Fibroblast of lung (primary cell): ENCODE data around the gene PFN3. TPM values are rescaled to one million over a fixed set of nuclear protein-coding genes. Genes with fewer than 3 reads are reported as not detected.

Experiments used
- DNase-seq, 2 donors: peaks; one replicate each; pipeline versions ENCODE4 v3.0.0 to v3.0.0-alpha.2; 2010; ENCODE audit warnings: low read depth in 2 of 2
- H2AFZ ChIP-seq: 2 replicates; pipeline ENCODE4 v1.5.1; 2012; ENCODE audit warnings: low read length, control low read depth, inconsistent platforms
- H3K27ac ChIP-seq: 2 replicates; pipeline ENCODE4 v1.5.1; 2011; ENCODE audit warnings: low read length, control low read depth; ENCODE audit not compliant: insufficient read depth
- H3K27me3 ChIP-seq: 2 replicates; pipeline ENCODE4 v1.5.1; 2011; ENCODE audit warnings: mild to moderate bottlenecking, low read length; ENCODE audit not compliant: control insufficient read depth, insufficient read depth
- H3K36me3 ChIP-seq: 2 replicates; pipeline ENCODE4 v1.5.1; 2011; ENCODE audit warnings: low read length; ENCODE audit not compliant: control insufficient read depth, insufficient read depth
- H3K4me1 ChIP-seq: 2 replicates; pipeline ENCODE4 v1.5.1; 2011; ENCODE audit warnings: low read length; ENCODE audit not compliant: control insufficient read depth, insufficient read depth; ENCODE audit errors: extremely low read depth
- H3K4me2 ChIP-seq: 2 replicates; pipeline ENCODE4 v1.5.1; 2011; ENCODE audit warnings: low read length, control low read depth; ENCODE audit not compliant: insufficient read depth; ENCODE audit errors: extremely low read depth
- H3K4me3 ChIP-seq, 4 experiments: fragments of 200-600 bp in 1 of 4; sonication (generic) in 1 of 4; replicated peaks in 1 of 4; 2 replicates each; pipeline ENCODE4 v1.5.1; 2011 to 2016; ENCODE audit warnings: low read length in 4 of 4, low read depth in 3 of 4, mild to moderate bottlenecking in 3 of 4, control low read depth in 2 of 4, inconsistent platforms in 1 of 4, mixed read lengths in 1 of 4; ENCODE audit not compliant: insufficient read depth in 1 of 4; ENCODE audit errors: control extremely low read depth in 1 of 4
- H3K79me2 ChIP-seq: 2 replicates; pipeline ENCODE4 v1.5.1; 2012; ENCODE audit warnings: mild to moderate bottlenecking, low read length, inconsistent platforms; ENCODE audit not compliant: control insufficient read depth, insufficient read depth
- H3K9ac ChIP-seq: 2 replicates; pipeline ENCODE4 v1.5.1; 2011; ENCODE audit warnings: mild to moderate bottlenecking, low read length, control low read depth; ENCODE audit not compliant: insufficient read depth
- H3K9me3 ChIP-seq: 2 replicates; pipeline ENCODE4 v1.5.1; 2012; ENCODE audit warnings: low read depth, low read length; ENCODE audit not compliant: control insufficient read depth, insufficient read depth
- H4K20me1 ChIP-seq: 2 replicates; pipeline ENCODE4 v1.5.1; 2011; ENCODE audit warnings: low read length; ENCODE audit not compliant: control insufficient read depth, insufficient read depth; ENCODE audit errors: extremely low read depth
- CTCF ChIP-seq, 2 donors: IDR thresholded peaks in 1 of 2; conservative IDR thresholded peaks in 1 of 2; 1 replicate in 1 of 2; 2 replicates in 1 of 2; pipeline ENCODE4 v1.5.1; 2011 to 2012; ENCODE audit warnings: low read length in 2 of 2, control low read depth in 1 of 2, inconsistent platforms in 1 of 2, low read depth in 1 of 2, mild to moderate bottlenecking in 1 of 2
- EZH2 ChIP-seq: IDR thresholded peaks from 2 replicates; pipeline ENCODE4 v1.5.1; 2012; ENCODE audit warnings: low read length, control low read depth, mild to moderate bottlenecking; ENCODE audit errors: missing control alignments
- polyA plus RNA-seq, 2 donors: library from polyadenylated mRNA; depleted of rRNA in 1 of 2; stranded (reverse) in 1 of 2; unstranded in 1 of 2; fragments of >200 nt; gene quantifications; 2 replicates each; pipeline ENCODE4 v1.2.1, GENCODE V29; 2011 to 2012; ENCODE audit warnings: missing spikeins in 1 of 2
- total RNA-seq: library from RNA; depleted of rRNA; stranded (reverse); fragments of >200 nt; gene quantifications from 2 replicates; pipeline ENCODE4 v1.2.1, GENCODE V29; 2014

The PFN3 gene
- total and polyA plus RNA-seq, 2 donors (not counting 1 experiment from before 2014, with no cell fraction given): not detected

DNA sequence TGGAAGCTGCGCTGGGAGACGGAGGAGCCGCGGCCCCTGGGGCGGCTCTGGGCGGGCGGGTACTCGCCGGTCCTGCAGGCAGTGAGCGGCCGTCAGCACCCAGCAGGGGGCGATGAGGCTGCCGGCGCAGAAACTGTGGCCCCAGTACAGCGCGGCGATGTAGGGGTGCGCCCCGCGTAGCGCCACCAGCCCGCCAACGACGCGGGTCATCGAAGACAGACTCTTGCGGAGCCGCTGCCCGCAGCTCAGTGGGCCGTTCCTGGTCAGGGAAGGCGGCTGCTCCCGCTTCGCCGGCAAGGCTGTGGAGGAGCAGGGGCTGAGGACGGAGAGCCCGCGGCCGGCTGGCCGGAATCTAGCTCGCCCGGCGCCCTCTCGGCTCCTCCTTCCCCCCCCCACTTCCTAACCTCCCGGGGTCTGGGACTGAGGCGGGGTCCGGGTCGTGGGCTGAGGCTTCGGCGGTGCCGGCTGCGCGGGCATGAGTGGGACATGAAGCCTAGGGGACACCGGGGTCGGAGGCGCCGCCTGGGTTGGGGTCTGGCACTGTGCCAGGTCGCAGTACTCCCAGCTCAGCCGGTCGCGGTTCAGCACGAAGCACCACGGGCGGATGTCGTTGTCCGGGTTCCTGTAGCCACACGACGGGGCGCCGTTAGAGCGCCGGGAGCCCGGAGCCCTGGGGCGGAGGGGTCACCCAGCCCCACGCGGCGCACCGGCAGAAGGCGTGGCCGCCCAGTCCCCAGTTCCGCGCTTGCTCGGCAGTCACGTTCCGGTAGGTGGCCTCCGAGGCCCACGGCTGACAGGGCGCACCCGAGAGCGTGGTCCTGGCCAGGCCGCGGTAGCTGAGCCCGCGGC, 3.6 kb upstream of the PFN3 start:
- H3K4me3 ChIP-seq: peak overlapping the region; percentile 47 to 62 (median 54)
- no peak overlapping the region for H3K27ac ChIP-seq
- no peaks in the 10 kb centered on the region for H3K9me3 ChIP-seq
- H3K9ac ChIP-seq: peak overlapping the region; percentile 40
- peaks cover 3% of the 10 kb centered on the region for H3K4me1 ChIP-seq
- H3K27me3 ChIP-seq: peaks cover 45% of the 10 kb centered on the region
- H2AFZ ChIP-seq: peak overlapping the region; percentile 74
- peak overlapping the region; percentile 82 for H3K4me2 ChIP-seq
- H3K36me3 ChIP-seq: no peaks in the 10 kb centered on the region
- DNase-seq: peak; percentile 60 to 81
- no peaks in the 10 kb centered on the region for H3K79me2 ChIP-seq
- peak; percentile 58 to 62 for TF ChIP-seq CTCF (conservative IDR thresholded peaks at IDR 0.05 in 1 of 2, IDR thresholded peaks at IDR 0.05 in 1 of 2; ENCODE audit: low read depth in 1 of 2, low read length in 2 of 2)
- TF ChIP-seq EZH2: no peak
- no peaks in the 10 kb centered on the region for H4K20me1 ChIP-seq

DNA sequence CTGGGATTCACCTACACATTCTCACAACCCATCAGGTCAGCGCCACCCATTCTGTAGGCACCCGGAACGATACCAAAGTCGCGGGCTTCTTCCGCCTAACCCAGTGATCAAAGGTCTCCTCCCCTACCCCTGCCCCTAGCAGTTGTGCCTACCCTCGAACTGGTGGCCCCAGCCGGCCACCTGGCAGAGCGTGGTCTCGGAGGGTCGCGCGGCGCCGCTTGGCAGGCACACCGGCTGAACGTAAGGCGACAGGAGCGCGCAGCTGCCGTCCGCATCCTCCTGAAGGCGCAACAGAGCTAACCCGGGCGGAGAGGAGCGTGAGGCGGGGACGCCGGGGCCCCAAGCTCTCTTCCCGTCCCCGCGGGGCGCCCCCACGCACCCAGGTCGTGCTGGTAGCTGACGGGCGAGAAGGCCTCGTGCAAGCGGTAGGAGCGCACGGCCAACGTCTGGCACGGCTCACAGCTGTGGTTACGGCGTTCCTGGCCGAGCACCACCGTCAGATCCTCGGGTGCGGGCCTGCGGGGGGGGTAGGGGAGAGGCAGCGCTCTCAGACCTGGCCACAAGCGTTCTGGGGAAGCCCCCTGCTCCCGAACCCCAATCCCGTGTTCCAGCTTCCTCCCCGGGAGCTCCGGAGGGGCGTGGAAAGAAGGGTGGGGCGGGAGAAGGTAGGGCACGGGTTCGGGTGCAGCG, 2.8 kb upstream of the PFN3 start:
- Histone ChIP-seq H4K20me1 (no peaks in the 10 kb centered on the region), H3K36me3 (no peaks in the 10 kb centered on the region), H3K4me3 (peak overlapping the region in 3 of 4 experiments; percentile 47 to 62 (median 52)), H3K9ac (no peak overlapping the region), H3K9me3 (no peaks in the 10 kb centered on the region), H3K79me2 (no peaks in the 10 kb centered on the region), H2AFZ (peak overlapping the region; percentile 35), H3K4me2 (peak overlapping the region; percentile 82), H3K27me3 (peaks cover 45% of the 10 kb centered on the region), H3K27ac (no peak overlapping the region), H3K4me1 (peaks cover 3% of the 10 kb centered on the region)
- TF ChIP-seq CTCF (conservative IDR thresholded peaks at IDR 0.05 in 1 of 2, IDR thresholded peaks at IDR 0.05 in 1 of 2; ENCODE audit: low read depth in 1 of 2, low read length in 2 of 2) (no peak), EZH2 (peak; percentile 12)
- DNase-seq: no peak
